HCT116 (cell line): ENCODE measurements around the gene OR2V2. TPM values are rescaled to one million over a fixed set of nuclear protein-coding genes. Genes with fewer than 3 reads are reported as not detected.

Source experiments
- ATAC-seq: fragments of 200-7000 bp; cut with Tn5 transposase; 2 replicates; pipeline ENCODE4 v1.9.1; 2020; ENCODE audit warnings: mild to moderate bottlenecking, moderate library complexity
- BruUV-seq: library from RNA; stranded (reverse); fragments of 400-500 nt; replicated peaks from 2 replicates; lab custom pipeline; 2021; lab: Mats Ljungman, UMichigan
- CTCF ChIA-PET: fragments of 300-600 bp; sonication (Branson Sonifier 250); formaldehyde crosslinking; loops from one replicate; lab custom pipeline; 2021; ENCODE audit warnings: antibody characterized with exemption; lab: Charles Lee
- POLR2A ChIA-PET: fragments of 300-600, 350-600 bp; sonication (Branson Sonifier 250); formaldehyde crosslinking; loops from one replicate; lab custom pipeline; 2021; ENCODE audit warnings: antibody characterized with exemption; lab: Charles Lee
- RAD21 ChIA-PET, 2 experiments: fragments of 300-600 bp; sonication (Branson Sonifier 250); formaldehyde crosslinking; loops; one replicate each; lab custom pipeline; 2023; ENCODE audit warnings: low total read pairs in 2 of 2; ENCODE audit not compliant: uncharacterized antibody in 2 of 2, unreplicated experiment in 2 of 2, low non-redundant PET in 1 of 2; lab: Charles Lee
- DNase-seq: peaks from one replicate; pipeline ENCODE4 v3.0.0-alpha.2; 2010; ENCODE audit warnings: low read depth, low spot score
- H2AFZ ChIP-seq: fragments of 200-600 bp; shearing (Covaris generic), sonication (generic); 2 replicates; pipeline ENCODE4 v1.6.1; 2017; ENCODE audit warnings: low read depth, mixed run types, mixed read lengths, antibody characterized with exemption, low read length; ENCODE audit not compliant: poor library complexity, severe bottlenecking
- H3K27ac ChIP-seq: 2 replicates; pipeline ENCODE4 v1.5.1; 2012; ENCODE audit warnings: low read depth, low read length
- H3K27me3 ChIP-seq: fragments of 200-600 bp; sonication (generic); 2 replicates; pipeline ENCODE4 v1.6.1; 2016; ENCODE audit warnings: mixed run types, low read length, mixed read lengths; ENCODE audit not compliant: insufficient read depth
- H3K36me3 ChIP-seq, 2 experiments: fragments of 200-500 bp in 1 of 2; fragments of 200-600 bp in 1 of 2; sonication (Bioruptor generic) in 1 of 2; sonication (generic) in 1 of 2; 2 replicates each; pipeline versions ENCODE4 v1.5.1 to v1.6.1; 2014 to 2016; ENCODE audit warnings: low read length in 2 of 2, inconsistent platforms in 1 of 2, mixed read lengths in 1 of 2, mixed run types in 1 of 2; ENCODE audit not compliant: insufficient read depth in 2 of 2, control insufficient read depth in 1 of 2
- H3K4me1 ChIP-seq, 2 experiments: fragments of 200-600 bp in 1 of 2; sonication (generic) in 1 of 2; 2 replicates each; pipeline versions ENCODE4 v1.5.1 to v1.6.1; 2012 to 2017; ENCODE audit warnings: low read length in 2 of 2, inconsistent platforms in 1 of 2, mild to moderate bottlenecking in 1 of 2, mixed read lengths in 1 of 2, mixed run types in 1 of 2, moderate library complexity in 1 of 2; ENCODE audit not compliant: insufficient read depth in 2 of 2, control insufficient read depth in 1 of 2
- H3K4me2 ChIP-seq: fragments of 200-600 bp; sonication (generic); 2 replicates; pipeline ENCODE4 v1.6.1; 2017; ENCODE audit warnings: mixed run types, low read length, mixed read lengths
- H3K4me3 ChIP-seq, 2 experiments: fragments of 200-600 bp in 1 of 2; sonication (generic) in 1 of 2; replicated peaks in 1 of 2; 2 replicates each; pipeline ENCODE4 v1.5.1; 2011 to 2016; ENCODE audit warnings: low read length in 2 of 2, control low read depth in 1 of 2, low read depth in 1 of 2, mild to moderate bottlenecking in 1 of 2, mixed read lengths in 1 of 2, mixed run types in 1 of 2
- H3K79me2 ChIP-seq: fragments of 200-600 bp; sonication (generic); 2 replicates; pipeline ENCODE4 v1.6.1; 2017; ENCODE audit warnings: mild to moderate bottlenecking, mixed run types, low read length, moderate library complexity, mixed read lengths; ENCODE audit not compliant: insufficient read depth
- H3K9ac ChIP-seq: fragments of 200-600 bp; sonication (generic); 2 replicates; pipeline ENCODE4 v1.6.1; 2016; ENCODE audit warnings: low read length, mixed read lengths
- H3K9me2 ChIP-seq: fragments of 200-600 bp; sonication (generic), shearing (Covaris generic); 2 replicates; pipeline ENCODE4 v1.6.1; 2017; ENCODE audit warnings: mixed run types, mild to moderate bottlenecking, moderate library complexity; ENCODE audit not compliant: insufficient read depth
- H3K9me3 ChIP-seq, 2 experiments: fragments of 200-500 bp in 1 of 2; fragments of 200-600 bp in 1 of 2; sonication (Bioruptor generic) in 1 of 2; sonication (generic) in 1 of 2; 2 replicates each; pipeline ENCODE4 v1.6.1; 2014 to 2017; ENCODE audit warnings: low read length in 2 of 2, mixed read lengths in 2 of 2, inconsistent platforms in 1 of 2, low read depth in 1 of 2, mild to moderate bottlenecking in 1 of 2, mixed run types in 1 of 2, moderate library complexity in 1 of 2; ENCODE audit not compliant: control insufficient read depth in 1 of 2, insufficient read depth in 1 of 2
- H4K20me1 ChIP-seq: fragments of 200-600 bp; sonication (generic), shearing (Covaris generic); 2 replicates; pipeline ENCODE4 v1.6.1; 2017; ENCODE audit warnings: mixed run types, mild to moderate bottlenecking, moderate library complexity; ENCODE audit not compliant: insufficient read depth
- CEBPB ChIP-seq: IDR thresholded peaks from 2 replicates; pipeline ENCODE4 v1.6.1; 2012; ENCODE audit warnings: low read depth
- EZH2 ChIP-seq: fragments of 200-600 bp; sonication (generic); IDR thresholded peaks from 2 replicates; pipeline ENCODE4 v1.6.1; 2017; ENCODE audit warnings: antibody characterized with exemption, mixed run types
- EZH2phosphoT487 ChIP-seq: fragments of 200-600 bp; IDR thresholded peaks from 2 replicates; pipeline ENCODE4 v1.6.1; 2018; ENCODE audit warnings: antibody characterized with exemption, borderline replicate concordance
- REST ChIP-seq: IDR thresholded peaks from 2 replicates; pipeline ENCODE4 v1.6.1; 2012; ENCODE audit warnings: low read depth
- SRF ChIP-seq: IDR thresholded peaks from 2 replicates; pipeline ENCODE4 v1.6.1; 2012; ENCODE audit warnings: low read depth
- YY1 ChIP-seq: IDR thresholded peaks from 2 replicates; pipeline ENCODE4 v1.6.1; 2011; ENCODE audit warnings: low read length, low read depth, moderate library complexity, mild to moderate bottlenecking; ENCODE audit not compliant: insufficient replicate concordance; ENCODE audit errors: extremely low read depth
- intact Hi-C: fragments of 100-400 bp; cut with micrococcal nuclease; formaldehyde crosslinking; loops from 2 replicates; pipeline ENCODE4 v1.10.0; 2022
- total RNA-seq: library from RNA; stranded (reverse); gene quantifications from one replicate; pipeline ENCODE4 v1.2.1, GENCODE V29; 2021; ENCODE audit not compliant: unreplicated experiment

OR2V2 gene
- total RNA-seq, 1 experiment from 2014 or later = not detected

- Histone ChIP-seq H3K4me3 (no peak overlapping the region), H3K4me2 (no peak overlapping the region), H3K9ac (no peak overlapping the region), H4K20me1 (no peaks in the 10 kb centered on the region), H3K9me2 (no peaks in the 10 kb centered on the region), H3K27ac (no peak overlapping the region), H3K4me1 (peaks cover 8 to 16% of the 10 kb centered on the region in 2 experiments), H2AFZ (no peak overlapping the region), H3K36me3 (no peaks in the 10 kb centered on the region)
- TSS peak; percentile 6 for BruUV-seq
- intact Hi-C loops = no loop called here
- no peak for DNase-seq
- TF ChIP-seq EZH2phosphoT487 = no peak
- TF ChIP-seq YY1 = no peak
- TF ChIP-seq REST = no peak
- no peak for TF ChIP-seq CEBPB
- TF ChIP-seq SRF = no peak
- TF ChIP-seq EZH2 = no peak
- TF ChIP-seq, all 23 proteins: peak for 0
- ChIA-PET POLR2A (no interaction called here), CTCF (no interaction called here), RAD21 (no interaction called here)
- no peak for ATAC-seq
- no peaks in the 10 kb centered on the region; the same call in 1 of the 2 replicates for H3K79me2 ChIP-seq
- no peaks in the 10 kb centered on the region for H3K27me3 ChIP-seq
- no peaks in the 10 kb centered on the region for H3K9me3 ChIP-seq
These were observed 53.4 kb downstream of the OR2V2 start for GRCh38 chr5:181200816-181201215.
